ENCODE results near the gene ST8SIA3. TPM values are rescaled to one million over a fixed set of nuclear protein-coding genes. Genes with fewer than 3 reads are reported as not detected.

The ST8SIA3 gene
- polyA plus RNA-seq, 1 donor from 2014 or later: 22.9 TPM

DNA sequence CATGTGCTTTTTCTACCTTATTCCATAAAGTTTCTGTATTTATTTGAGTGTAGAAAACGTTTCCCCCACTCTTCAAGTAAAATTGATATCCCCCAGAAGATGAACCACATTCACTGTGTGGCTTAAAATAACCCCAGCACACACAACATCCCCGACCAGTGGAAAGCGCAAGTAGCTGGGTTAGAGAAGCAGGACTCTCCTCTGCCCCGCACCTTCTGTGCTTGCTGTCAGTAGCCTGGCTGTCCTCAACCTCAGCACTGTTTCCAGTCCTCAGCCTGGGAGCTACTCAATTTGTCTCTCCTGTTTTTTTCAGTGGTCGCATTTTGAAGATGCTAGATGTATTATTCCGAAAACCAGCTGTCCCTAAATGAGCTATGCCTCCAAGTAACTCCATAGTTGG is 18.0 kb upstream of the ST8SIA3 start:
- Histone ChIP-seq H3F3A (ENCODE audit: insufficient read depth, low read length, poor library complexity, severe bottlenecking) (no peaks in the 10 kb centered on the region), H2AFZ (ENCODE audit: low read depth, low read length) (no peak overlapping the region), H3K79me2 (replicated peaks; ENCODE audit: insufficient read depth, low read length) (no peaks in the 10 kb centered on the region), H3K9me3 (ENCODE audit: low read length) (no peaks in the 10 kb centered on the region), H4K20me1 (ENCODE audit: insufficient read depth) (no peaks in the 10 kb centered on the region), H3K27ac (ENCODE audit: low read length) (no peak overlapping the region), H3K9ac (ENCODE audit: low read length) (no peak overlapping the region), H3K4me3 (ENCODE audit: low read length) (no peak overlapping the region), H3K27me3 (ENCODE audit: insufficient read depth, low read depth, low read length) (no peaks in the 10 kb centered on the region), H3K36me3 (ENCODE audit: insufficient read depth, low read length) (no peaks in the 10 kb centered on the region), H3K4me2 (ENCODE audit: low read length) (no peak overlapping the region), H3K9me2 (ENCODE audit: insufficient read depth, low read length) (no peaks in the 10 kb centered on the region)
- TF ChIP-seq CTCF (IDR thresholded peaks at IDR 0.05; ENCODE audit: poor library complexity, severe bottlenecking): no peak
- no peak for TF ChIP-seq RAD21 (conservative IDR thresholded peaks at IDR 0.05)
- no peak for TF ChIP-seq EP300 (conservative IDR thresholded peaks at IDR 0.05; ENCODE audit: poor library complexity, severe bottlenecking)
- TF ChIP-seq, protein P1, sequence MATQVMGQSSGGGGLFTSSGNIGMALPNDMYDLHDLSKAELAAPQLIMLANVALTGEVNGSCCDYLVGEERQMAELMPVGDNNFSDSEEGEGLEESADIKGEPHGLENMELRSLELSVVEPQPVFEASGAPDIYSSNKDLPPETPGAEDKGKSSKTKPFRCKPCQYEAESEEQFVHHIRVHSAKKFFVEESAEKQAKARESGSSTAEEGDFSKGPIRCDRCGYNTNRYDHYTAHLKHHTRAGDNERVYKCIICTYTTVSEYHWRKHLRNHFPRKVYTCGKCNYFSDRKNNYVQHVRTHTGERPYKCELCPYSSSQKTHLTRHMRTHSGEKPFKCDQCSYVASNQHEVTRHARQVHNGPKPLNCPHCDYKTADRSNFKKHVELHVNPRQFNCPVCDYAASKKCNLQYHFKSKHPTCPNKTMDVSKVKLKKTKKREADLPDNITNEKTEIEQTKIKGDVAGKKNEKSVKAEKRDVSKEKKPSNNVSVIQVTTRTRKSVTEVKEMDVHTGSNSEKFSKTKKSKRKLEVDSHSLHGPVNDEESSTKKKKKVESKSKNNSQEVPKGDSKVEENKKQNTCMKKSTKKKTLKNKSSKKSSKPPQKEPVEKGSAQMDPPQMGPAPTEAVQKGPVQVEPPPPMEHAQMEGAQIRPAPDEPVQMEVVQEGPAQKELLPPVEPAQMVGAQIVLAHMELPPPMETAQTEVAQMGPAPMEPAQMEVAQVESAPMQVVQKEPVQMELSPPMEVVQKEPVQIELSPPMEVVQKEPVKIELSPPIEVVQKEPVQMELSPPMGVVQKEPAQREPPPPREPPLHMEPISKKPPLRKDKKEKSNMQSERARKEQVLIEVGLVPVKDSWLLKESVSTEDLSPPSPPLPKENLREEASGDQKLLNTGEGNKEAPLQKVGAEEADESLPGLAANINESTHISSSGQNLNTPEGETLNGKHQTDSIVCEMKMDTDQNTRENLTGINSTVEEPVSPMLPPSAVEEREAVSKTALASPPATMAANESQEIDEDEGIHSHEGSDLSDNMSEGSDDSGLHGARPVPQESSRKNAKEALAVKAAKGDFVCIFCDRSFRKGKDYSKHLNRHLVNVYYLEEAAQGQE (IDR thresholded peaks at IDR 0.05; ENCODE audit: borderline replicate concordance): no peak
- TF ChIP-seq EZH2 (IDR thresholded peaks at IDR 0.05; ENCODE audit: borderline replicate concordance, insufficient read depth, low read length, poor library complexity, severe bottlenecking): no peak
- TF ChIP-seq POLR2AphosphoS5 (IDR thresholded peaks at IDR 0.05): no peak
- TF ChIP-seq TAF1 (IDR thresholded peaks at IDR 0.05; ENCODE audit: low read depth): no peak
- TF ChIP-seq MXI1 (conservative IDR thresholded peaks at IDR 0.05; ENCODE audit: poor library complexity, severe bottlenecking): no peak
- TF ChIP-seq SMC3 (conservative IDR thresholded peaks at IDR 0.05; ENCODE audit: poor library complexity): no peak

GRCh38 chr18:57336343-57336742 is 16.0 kb upstream of the ST8SIA3 start:
- H3K27me3 ChIP-seq (ENCODE audit: insufficient read depth, low read depth, low read length): no peaks in the 10 kb centered on the region
- TF ChIP-seq, protein P1 (IDR thresholded peaks at IDR 0.05; ENCODE audit: borderline replicate concordance): no peak
- TF ChIP-seq TAF1 (IDR thresholded peaks at IDR 0.05; ENCODE audit: low read depth): no peak
- TF ChIP-seq RAD21 (conservative IDR thresholded peaks at IDR 0.05): no peak
- TF ChIP-seq EZH2 (IDR thresholded peaks at IDR 0.05; ENCODE audit: borderline replicate concordance, insufficient read depth, low read length, poor library complexity, severe bottlenecking): no peak
- TF ChIP-seq SMC3 (conservative IDR thresholded peaks at IDR 0.05; ENCODE audit: poor library complexity): no peak
- no peak for TF ChIP-seq CTCF (IDR thresholded peaks at IDR 0.05; ENCODE audit: poor library complexity, severe bottlenecking)
- no peak for TF ChIP-seq MXI1 (conservative IDR thresholded peaks at IDR 0.05; ENCODE audit: poor library complexity, severe bottlenecking)
- no peak for TF ChIP-seq POLR2AphosphoS5 (IDR thresholded peaks at IDR 0.05)
- TF ChIP-seq EP300 (conservative IDR thresholded peaks at IDR 0.05; ENCODE audit: poor library complexity, severe bottlenecking): no peak
- H3K4me2 ChIP-seq (ENCODE audit: low read length): no peak overlapping the region
- H3K27ac ChIP-seq (ENCODE audit: low read length): no peak overlapping the region
- H3K36me3 ChIP-seq (ENCODE audit: insufficient read depth, low read length): no peaks in the 10 kb centered on the region
- H3K9me3 ChIP-seq (ENCODE audit: low read length): no peaks in the 10 kb centered on the region
- no peak overlapping the region for H2AFZ ChIP-seq (ENCODE audit: low read depth, low read length)
- no peaks in the 10 kb centered on the region for H3K9me2 ChIP-seq (ENCODE audit: insufficient read depth, low read length)
- no peak overlapping the region for H3K4me3 ChIP-seq (ENCODE audit: low read length)
- H3K9ac ChIP-seq (ENCODE audit: low read length): no peak overlapping the region
- no peaks in the 10 kb centered on the region for H3K79me2 ChIP-seq (replicated peaks; ENCODE audit: insufficient read depth, low read length)
- H3F3A ChIP-seq (ENCODE audit: insufficient read depth, low read length, poor library complexity, severe bottlenecking): no peaks in the 10 kb centered on the region
- no peaks in the 10 kb centered on the region for H4K20me1 ChIP-seq (ENCODE audit: insufficient read depth)
